Calu3 (cell line): ENCODE measurements around the gene SLC27A4. TPM values are rescaled to one million over a fixed set of nuclear protein-coding genes. Genes with fewer than 3 reads are reported as not detected.

Experiments used
- BruUV-seq: library from RNA; stranded (reverse); fragments of 400-500 nt; replicated peaks from 2 replicates; lab custom pipeline; 2021; lab: Mats Ljungman, UMichigan
- CTCF ChIA-PET: fragments of 300-600 bp; sonication (Branson Sonifier 250); formaldehyde crosslinking; loops from one replicate; lab custom pipeline; 2022; ENCODE audit warnings: antibody characterized with exemption; lab: Charles Lee
- DNase-seq: peaks from one replicate; pipeline ENCODE4 v3.0.0; 2022
- H3K27ac Mint-ChIP-seq: one replicate; pipeline ENCODE4 v1.8.0; 2022; ENCODE audit warnings: mixed read lengths; ENCODE audit not compliant: unreplicated experiment
- H3K27me3 Mint-ChIP-seq: one replicate; pipeline ENCODE4 v1.8.0; 2022; ENCODE audit warnings: mixed read lengths; ENCODE audit not compliant: unreplicated experiment
- H3K36me3 Mint-ChIP-seq: one replicate; pipeline ENCODE4 v1.8.0; 2022; ENCODE audit warnings: mild to moderate bottlenecking, moderate library complexity, mixed read lengths; ENCODE audit not compliant: insufficient read depth, unreplicated experiment
- H3K4me1 Mint-ChIP-seq: one replicate; pipeline ENCODE4 v1.8.0; 2022; ENCODE audit warnings: mild to moderate bottlenecking, low read depth, mixed read lengths; ENCODE audit not compliant: unreplicated experiment
- H3K4me3 Mint-ChIP-seq: one replicate; pipeline ENCODE4 v1.8.0; 2022; ENCODE audit warnings: mild to moderate bottlenecking, low read depth, moderate library complexity, mixed read lengths; ENCODE audit not compliant: unreplicated experiment
- H3K9me3 Mint-ChIP-seq: one replicate; pipeline ENCODE4 v1.8.0; 2022; ENCODE audit warnings: low read depth, mixed read lengths; ENCODE audit not compliant: unreplicated experiment
- CTCF ChIP-seq: fragments of 200-600 bp; IDR thresholded peaks from one replicate; pipeline ENCODE4 v1.8.0; 2022; ENCODE audit warnings: antibody characterized with exemption; ENCODE audit not compliant: unreplicated experiment
- intact Hi-C: fragments of 100-400 bp; cut with micrococcal nuclease; formaldehyde crosslinking; loops from one replicate; pipeline ENCODE4 v1.10.0; 2022; ENCODE audit not compliant: unreplicated experiment
- total RNA-seq: library from RNA; stranded (reverse); gene quantifications from 2 replicates; pipeline ENCODE4 v1.2.3, GENCODE V29; 2022

SLC27A4 gene
- total RNA-seq, 1 experiment from 2014 or later: 13.8 TPM

GRCh38 chr9:128383791-128384190, 43.5 kb downstream of the SLC27A4 start:
- intact Hi-C loops: no loop called here
- H3K4me1 Mint-ChIP-seq: no peaks in the 10 kb centered on the region
- TF ChIP-seq CTCF: no peak
- no peak overlapping the region for H3K27ac Mint-ChIP-seq
- no peaks in the 10 kb centered on the region for H3K27me3 Mint-ChIP-seq
- DNase-seq: no peak
- H3K36me3 Mint-ChIP-seq: no peaks in the 10 kb centered on the region
- no TSS peak for BruUV-seq
- no peak overlapping the region for H3K4me3 Mint-ChIP-seq
- CTCF ChIA-PET: no interaction called here
- H3K9me3 Mint-ChIP-seq: no peaks in the 10 kb centered on the region

- CTCF ChIA-PET: no interaction called here
- no peak for TF ChIP-seq CTCF
- no TSS peak for BruUV-seq
- no peak for DNase-seq
- H3K36me3 Mint-ChIP-seq: peaks cover 4% of the 10 kb centered on the region
- no peaks in the 10 kb centered on the region for H3K9me3 Mint-ChIP-seq
- no peak overlapping the region for H3K27ac Mint-ChIP-seq
- no peaks in the 10 kb centered on the region for H3K27me3 Mint-ChIP-seq
- H3K4me3 Mint-ChIP-seq: no peak overlapping the region
- no peaks in the 10 kb centered on the region for H3K4me1 Mint-ChIP-seq
- intact Hi-C loops: no loop called here
Observed at GRCh38 chr9:128384801-128385495, 44.6 kb downstream of the SLC27A4 start.

- Mint-ChIP-seq H3K27ac (no peak overlapping the region), H3K27me3 (no peaks in the 10 kb centered on the region), H3K36me3 (peaks cover 4% of the 10 kb centered on the region), H3K4me3 (no peak overlapping the region), H3K9me3 (no peaks in the 10 kb centered on the region), H3K4me1 (no peaks in the 10 kb centered on the region)
- BruUV-seq: no TSS peak
- no peak for TF ChIP-seq CTCF
- intact Hi-C loops: no loop called here
- CTCF ChIA-PET: no interaction called here
- DNase-seq: no peak
Observed at GRCh38 chr9:128385496-128386460, 45.5 kb downstream of the SLC27A4 start.

GRCh38 chr9:128388150-128388549, 47.8 kb downstream of the SLC27A4 start:
- CTCF ChIA-PET: interaction anchor here (0.6 kb wide), 1 partner anchor 21 kb away, joined by 4 read pairs; no protein-coding TSS in a partner anchor
- H3K9me3 Mint-ChIP-seq: no peaks in the 10 kb centered on the region
- H3K27me3 Mint-ChIP-seq: no peaks in the 10 kb centered on the region
- intact Hi-C loops: no loop called here
- BruUV-seq: no TSS peak
- no peak overlapping the region for H3K27ac Mint-ChIP-seq
- H3K4me1 Mint-ChIP-seq: no peaks in the 10 kb centered on the region
- no peak for DNase-seq
- TF ChIP-seq CTCF: no peak
- peaks cover 4% of the 10 kb centered on the region for H3K36me3 Mint-ChIP-seq
- H3K4me3 Mint-ChIP-seq: no peak overlapping the region
